Hippocampal formation (tissue), 2 donors: Measurements from ENCODE around the gene GAPDHS.

Experiments
- DNase-seq, 2 donors: peaks; one replicate each; lab custom pipeline; 2025; lab: John Stamatoyannopoulos, UW

GAPDHS gene

DNA sequence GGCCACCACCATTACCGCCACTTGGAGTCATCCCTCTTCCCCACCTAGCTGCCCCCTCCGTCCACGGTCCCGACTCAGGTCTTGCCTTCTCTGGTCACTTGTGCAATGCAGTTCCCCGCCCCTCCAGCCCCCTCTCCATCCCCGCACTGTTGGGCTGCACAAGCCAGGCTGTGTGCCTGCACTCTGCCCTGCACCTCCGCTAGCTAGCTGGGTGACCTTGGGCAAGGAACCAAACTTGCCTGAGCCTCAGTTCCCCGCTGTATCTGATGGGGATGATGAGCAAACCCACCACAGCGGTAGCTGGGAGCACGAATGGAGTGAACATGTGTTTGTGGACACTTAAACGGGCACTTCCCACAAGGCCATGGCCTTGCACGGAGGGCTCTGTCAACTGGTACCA, 6.6 kb downstream of the GAPDHS start:
- no peak for DNase-seq

GRCh38 chr19:35540356-35540927, 7.2 kb downstream of the GAPDHS start:
- no peak for DNase-seq

DNA sequence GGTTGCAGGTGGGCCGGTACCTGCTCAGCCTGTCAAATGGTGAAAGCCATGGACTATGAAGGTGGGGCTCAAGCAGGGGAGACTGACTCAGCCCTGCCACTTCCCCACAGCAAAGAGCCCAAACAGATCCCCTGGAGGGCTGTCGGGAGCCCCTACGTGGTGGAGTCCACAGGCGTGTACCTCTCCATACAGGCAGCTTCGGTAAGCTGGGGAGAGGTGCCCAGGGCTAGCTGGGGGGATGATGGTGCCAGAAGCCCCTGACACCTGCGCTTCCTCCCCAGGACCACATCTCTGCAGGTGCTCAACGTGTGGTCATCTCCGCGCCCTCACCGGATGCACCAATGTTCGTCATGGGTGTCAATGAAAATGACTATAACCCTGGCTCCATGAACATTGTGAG, 9.0 kb downstream of the GAPDHS start:
- DNase-seq = no peak

GRCh38 chr19:35543280-35544109, 10.2 kb downstream of the GAPDHS start:
- DNase-seq = no peak

DNA sequence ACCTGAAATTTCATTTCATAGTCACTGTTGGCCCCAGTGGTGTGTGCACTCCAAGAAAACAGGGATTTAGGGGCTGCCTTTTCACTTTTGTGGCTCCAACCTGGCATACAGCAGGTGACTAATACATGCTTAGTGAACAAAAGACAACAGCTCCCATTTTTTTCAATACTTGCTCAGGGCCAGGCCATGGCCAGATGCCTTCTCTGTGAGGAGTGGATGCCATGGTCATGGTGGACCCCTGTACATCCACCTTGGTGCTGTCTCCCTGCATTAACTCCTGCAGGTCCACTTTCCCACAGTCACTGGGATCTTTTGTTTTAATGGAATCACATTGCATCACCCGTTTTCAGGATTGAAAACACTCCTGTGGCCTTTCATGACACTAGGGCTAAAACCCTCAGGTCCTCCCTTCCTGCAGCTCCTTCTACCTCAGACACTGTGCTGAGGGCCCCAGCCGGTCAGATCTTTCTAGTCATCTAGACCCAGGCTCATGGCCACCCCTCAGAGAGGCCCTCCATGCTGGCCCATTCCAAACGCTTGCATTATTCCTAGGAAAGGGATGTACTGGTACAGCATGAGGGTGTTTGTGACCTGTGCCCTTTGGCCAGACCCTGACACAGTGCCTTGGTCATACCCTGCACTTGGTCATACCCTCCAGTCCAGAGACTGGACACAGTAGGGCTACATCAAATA, 11.0 kb downstream of the GAPDHS start:
- no peak for DNase-seq

DNA sequence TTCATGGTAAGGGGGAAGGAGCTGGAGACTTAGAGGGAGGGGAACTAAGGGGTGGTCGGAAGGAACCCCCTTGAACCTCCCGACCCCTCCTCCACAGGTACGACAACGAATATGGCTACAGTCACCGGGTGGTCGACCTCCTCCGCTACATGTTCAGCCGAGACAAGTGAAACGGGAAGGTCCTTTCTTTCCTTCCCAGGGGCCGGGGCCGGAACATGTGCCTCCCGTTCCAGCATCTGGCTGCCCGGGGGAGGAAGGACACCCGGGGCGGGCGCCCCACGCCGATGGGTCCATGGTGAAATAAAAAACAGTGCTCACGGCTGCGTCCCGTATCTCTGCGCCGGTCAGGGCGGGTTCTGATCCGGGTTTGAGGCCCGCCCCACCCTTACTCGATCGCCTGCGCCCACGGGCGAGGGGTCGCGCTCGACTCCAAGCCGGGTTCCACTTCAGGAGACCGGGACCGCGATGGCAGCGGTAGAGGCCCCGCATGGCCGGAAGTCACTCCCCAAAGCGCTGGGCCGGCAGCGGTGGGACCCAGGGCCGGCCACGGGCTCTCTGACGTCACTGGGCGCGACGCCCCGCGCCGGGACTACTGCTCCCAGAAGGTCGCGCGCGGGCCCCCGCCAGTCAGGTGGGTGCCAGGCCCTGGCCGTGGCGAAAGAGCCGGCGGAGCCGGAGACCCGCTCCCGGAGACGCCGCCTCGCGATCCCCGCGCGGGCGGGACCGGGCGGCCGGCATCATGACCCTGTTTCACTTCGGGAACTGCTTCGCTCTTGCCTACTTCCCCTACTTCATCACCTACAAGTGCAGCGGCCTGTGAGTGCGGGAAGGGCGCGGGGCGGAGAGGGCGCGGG, 12.0 kb downstream of the GAPDHS start, which contains the start of gene TMEM147:
Gene TMEM147, plus strand, starts transcription at position 626 of the 854 bp plus-strand sequence. Its CDS starts 114 bp downstream, at position 740.
- peak; percentile 84 to 89 for DNase-seq

DNA sequence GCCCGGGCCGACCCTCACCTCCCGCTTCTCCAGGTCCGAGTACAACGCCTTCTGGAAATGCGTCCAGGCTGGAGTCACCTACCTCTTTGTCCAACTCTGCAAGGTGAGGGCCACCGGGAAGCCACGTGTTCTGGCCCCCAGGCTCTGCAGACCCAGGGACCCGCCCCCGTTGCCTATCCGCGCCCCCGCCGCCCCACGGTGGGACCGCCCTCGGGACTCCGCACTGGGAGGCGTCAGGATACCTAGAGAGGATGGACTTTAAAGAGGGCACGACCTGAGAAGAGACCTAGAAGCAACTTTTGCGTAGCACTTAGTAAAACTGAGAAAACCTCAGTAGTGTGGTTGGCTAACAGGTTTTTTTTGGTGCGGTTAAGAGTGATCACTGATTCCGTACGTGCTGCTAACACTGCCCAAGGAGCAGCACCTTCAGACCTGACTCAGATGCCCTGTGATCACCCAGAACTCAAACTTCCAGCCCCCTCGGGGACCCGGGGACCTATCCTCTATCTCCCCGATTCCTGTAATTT, 12.7 kb downstream of the GAPDHS start:
- DNase-seq = no peak

DNA sequence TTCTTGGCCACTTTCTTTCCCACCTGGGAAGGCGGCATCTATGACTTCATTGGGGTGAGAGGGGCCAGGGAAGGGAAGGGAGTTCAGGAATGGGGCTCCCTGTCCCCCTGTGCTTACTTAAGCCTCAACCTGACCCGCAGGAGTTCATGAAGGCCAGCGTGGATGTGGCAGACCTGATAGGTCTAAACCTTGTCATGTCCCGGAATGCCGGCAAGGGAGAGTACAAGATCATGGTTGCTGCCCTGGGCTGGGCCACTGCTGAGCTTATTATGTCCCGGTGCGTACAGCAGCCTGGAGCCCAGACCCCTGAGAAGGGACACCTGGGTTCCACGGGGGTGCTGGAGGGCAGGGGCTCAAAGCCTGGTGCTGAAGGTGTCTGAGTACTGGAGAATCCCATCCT, 13.3 kb downstream of the GAPDHS start:
- no peak for DNase-seq

DNA sequence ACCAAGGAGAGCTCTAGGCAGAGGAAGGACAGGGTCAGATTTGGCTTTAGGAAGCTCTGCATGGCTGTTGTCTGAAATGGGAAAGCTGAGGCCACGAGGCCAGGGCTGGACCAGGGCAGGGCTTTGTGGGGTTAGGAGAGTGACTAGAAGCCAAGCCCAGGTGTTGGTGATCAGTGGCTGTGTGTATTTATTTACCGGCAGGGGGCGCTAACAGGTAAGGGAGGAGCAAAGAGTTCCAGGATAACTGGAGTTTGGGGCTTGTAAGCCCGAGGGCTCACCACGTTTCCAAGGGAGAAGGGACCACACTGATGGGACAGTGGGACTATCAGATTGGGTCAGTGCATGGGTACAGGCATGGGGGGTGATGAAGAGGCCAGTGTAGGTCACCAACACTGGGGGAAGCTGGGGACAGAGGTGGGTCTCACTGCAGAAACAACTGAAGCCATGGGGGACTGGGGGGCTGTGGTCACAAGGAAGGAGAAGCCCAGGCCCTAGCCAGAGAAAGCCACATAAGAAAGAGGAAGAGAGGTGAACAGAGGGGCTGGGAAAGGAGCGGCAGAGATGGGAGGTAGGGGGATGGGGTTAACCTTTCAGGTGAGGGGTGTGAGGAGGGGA, 16.0 kb downstream of the GAPDHS start:
- peak; percentile 7 to 52 for DNase-seq

- no peak for DNase-seq
Measured at GRCh38 chr19:35549879-35550523, 16.7 kb downstream of the GAPDHS start.

DNA sequence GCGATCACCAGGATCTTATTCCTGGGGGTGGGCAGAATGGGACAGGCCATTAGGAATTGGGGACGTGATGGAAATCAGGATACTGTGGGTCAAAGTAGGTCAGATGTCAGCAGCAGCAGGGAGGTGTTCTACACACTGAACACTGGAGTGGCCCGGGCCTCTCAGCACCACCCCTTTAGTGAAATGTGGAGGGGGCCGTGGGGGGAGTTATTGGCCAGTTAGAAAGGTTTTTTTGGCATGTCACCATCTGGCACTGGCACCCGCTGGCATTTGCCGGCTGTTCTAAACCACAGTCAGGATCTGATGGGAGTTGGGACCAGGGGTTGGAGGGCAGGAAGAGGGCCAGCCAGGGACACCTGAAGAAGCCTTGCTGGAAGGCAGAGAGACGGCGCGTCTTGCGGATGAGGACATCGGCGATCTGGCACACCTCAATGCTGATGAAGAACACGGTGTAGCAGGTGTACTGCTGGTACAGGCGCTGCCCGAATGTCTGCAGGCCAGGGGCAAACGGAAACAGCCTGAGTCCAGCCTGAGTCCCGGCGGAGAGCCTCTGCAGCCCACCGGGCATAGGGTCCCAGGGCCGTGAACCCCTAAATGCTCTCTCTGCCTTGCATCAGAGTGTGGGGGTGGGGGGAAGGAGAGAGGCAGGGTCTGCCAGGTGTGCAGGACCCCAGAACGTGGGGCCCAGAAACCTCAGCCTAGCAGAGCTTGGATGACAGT, 18.0 kb downstream of the GAPDHS start:
- no peak for DNase-seq

DNA sequence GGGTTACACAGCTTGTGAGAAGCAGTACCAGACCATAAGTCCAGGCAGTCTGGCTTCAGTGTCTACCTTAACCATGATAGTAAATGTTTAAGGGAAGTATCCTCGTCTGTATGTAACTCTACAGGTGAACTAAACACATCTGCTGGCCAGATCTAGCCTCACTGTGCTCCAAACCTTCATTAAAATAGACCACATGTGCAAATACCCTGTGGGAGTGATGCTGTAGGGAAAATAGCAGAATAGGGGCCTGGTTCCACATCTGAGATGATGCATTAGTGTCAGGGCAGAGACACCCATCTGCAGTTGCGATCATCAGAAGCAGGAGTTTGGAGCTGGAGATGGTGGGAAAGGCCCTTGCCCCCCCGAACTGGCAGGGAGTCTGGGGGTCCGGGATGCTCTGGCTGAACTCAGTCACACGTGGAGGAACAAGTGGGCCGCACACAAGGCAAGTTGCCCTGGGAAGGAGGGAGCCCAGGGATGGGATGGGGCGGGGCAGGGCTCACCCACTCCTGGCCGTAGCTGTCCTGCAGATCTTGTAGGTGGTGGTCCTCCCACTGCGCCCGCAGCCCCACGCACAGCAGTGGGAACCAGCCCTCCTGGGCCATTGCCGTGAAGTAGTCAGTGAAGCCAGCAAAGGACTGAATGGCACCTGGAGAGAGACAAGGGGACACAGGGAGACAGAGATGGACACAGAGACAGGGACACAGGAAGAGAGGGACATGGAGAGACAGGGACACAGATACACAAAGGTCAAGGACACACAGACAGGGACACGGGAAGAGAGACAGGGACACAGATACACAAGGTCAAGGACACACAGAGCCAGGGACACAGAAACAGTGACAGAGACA, 19.5 kb downstream of the GAPDHS start:
- no peak for DNase-seq

DNA sequence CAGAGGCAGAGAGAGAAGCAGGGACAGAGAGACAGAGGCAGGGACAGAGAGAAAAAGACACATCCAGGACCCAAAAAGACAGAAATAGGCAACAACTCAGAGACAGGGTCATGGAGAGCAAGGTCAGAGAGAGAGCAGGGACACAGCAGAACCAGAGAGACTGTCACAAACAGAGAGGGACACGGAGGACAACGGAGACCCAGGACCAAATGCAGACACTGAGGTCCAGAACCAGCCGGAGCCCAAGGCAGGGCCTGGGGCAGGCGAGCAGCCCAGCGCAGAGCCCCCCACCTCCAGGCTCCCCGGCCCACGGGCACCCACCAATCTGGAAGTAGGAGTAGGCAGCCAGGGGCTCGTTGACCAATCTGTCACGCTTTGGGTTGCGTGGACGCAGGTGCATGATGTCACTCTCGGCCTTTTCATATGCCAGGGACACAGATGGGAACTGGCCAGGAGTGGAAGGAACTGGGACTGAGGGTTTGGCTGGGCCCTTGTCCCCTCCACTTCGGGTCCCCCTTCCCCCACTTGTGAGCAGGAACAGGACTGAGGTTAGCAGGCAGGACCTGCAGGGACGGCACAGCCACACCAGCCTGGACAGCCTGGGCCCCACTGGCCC, 20.2 kb downstream of the GAPDHS start:
- DNase-seq = no peak

GRCh38 chr19:35554076-35554475, 20.8 kb downstream of the GAPDHS start:
- no peak for DNase-seq

- DNase-seq = no peak
Measured at GRCh38 chr19:35555301-35556005, 22.2 kb downstream of the GAPDHS start.

DNA sequence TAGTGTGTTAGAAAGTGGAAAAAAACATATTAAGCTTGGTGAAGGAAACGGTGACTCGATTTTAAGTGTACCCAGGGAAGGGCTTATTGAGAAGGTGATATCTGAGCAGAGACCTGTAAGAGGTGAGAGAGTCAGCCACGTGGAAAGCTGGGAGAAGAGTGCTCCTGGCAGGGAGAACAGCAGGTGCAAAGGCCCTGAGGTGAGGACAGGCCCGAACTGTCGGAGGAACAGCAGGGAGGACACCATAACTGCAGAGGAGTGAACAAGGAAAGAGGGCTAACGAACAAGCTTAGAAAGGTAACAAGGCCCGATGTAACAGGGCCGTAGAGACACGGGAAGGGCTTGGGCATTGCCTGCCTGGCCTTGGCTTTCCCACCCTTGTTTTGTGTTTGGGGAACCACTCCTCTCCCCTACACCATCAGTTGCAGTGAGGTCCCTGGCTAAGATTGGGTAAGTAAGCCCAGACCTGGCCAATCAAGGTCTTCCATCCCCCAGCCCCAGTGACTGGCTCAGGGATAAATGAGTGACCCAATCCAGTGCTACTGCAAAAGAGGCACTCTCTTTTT, 22.9 kb downstream of the GAPDHS start:
- no peak for DNase-seq

DNA sequence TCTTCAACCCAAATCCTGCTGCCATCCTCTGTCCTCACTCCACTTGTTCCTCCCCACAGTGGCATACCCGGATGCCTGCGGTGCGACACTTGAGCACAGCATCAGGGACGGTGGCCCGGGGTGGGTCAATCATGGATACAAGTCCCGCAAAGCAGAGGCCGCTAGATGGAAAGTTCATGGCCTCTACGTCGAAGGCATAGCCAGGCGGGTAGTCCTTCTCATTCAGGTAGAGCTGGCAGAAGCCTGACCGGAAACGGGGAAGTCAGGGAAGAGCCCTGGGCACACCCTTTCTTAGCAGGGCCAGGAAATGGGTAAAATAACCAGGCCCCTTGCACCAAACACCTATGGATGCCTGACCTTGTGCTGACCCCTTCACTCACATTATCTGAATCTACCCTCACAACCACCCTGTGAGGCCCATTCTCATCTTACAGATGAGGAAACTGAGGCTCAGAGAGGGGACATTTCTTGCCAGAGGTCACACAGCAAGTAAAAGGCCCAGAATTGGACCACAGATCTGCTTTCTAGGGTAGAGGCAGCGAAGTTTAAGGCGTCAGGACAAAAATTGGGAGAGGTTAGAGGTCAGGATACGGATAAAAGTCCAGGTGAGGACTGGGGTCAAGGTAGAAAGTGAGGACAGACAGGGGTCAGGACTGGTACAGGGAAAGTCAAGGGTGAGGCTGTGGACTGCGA, 23.7 kb downstream of the GAPDHS start:
- DNase-seq = no peak
